Forelimb muscle (tissue), 1 donor: Measurements from ENCODE around the gene N4BP3. TPM values are rescaled to one million over a fixed set of nuclear protein-coding genes. Genes with fewer than 3 reads are reported as not detected.

Experiments used
- DNase-seq: peaks from one replicate; pipeline ENCODE4 v3.0.0-alpha.2; 2013; ENCODE audit warnings: low read depth
- polyA plus RNA-seq: library from polyadenylated mRNA; unstranded; fragments of 120-200 nt; gene quantifications from one replicate; pipeline ENCODE4 v1.2.1, GENCODE V29; 2013; ENCODE audit not compliant: insufficient read length

N4BP3 gene
- polyA plus RNA-seq, 1 donor, result 24.9 TPM

DNA sequence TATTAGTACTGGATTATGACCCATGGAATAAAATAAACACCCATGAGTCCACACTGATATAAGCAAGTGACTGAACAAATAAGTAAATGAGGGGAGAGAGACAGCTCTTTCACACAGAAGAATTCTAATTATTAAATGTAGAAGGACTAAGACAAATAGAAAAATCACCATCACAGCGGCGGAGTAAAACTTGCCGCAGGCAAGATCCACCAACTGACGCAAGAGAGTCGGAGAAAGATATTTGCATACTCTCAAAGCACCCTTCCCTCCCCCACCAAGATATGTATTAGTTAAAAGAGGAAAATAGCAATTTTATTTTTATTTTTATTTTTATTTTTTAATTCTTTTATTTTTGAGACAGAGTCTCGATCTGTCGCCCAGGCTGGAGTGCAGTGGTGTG, 14.6 kb upstream of the N4BP3 start:
- DNase-seq, result no peak

- no peak for DNase-seq
These were observed 9.7 kb upstream of the N4BP3 start for GRCh38 chr5:178103612-178104011.

DNA sequence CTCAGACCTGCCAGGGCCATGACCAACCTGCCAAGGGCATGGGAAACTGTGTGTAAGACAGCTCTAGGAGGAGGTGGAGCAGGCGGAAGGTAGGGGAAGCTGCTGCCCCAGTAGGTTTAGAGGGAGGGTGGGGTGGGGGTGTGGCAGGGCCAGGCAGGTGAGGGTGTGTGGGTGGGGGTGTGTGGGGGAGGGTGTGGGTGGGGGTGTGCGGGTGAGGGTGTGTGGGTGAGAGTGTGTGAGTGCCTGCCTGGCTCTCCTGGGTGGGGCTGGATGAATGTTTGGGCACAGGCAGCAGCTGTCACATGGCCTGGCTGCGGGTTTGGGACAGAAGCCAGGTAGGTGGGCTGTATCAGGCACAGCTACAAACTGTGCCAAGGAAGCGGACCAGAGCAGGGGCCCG, 8.8 kb upstream of the N4BP3 start:
- DNase-seq, result no peak

DNA sequence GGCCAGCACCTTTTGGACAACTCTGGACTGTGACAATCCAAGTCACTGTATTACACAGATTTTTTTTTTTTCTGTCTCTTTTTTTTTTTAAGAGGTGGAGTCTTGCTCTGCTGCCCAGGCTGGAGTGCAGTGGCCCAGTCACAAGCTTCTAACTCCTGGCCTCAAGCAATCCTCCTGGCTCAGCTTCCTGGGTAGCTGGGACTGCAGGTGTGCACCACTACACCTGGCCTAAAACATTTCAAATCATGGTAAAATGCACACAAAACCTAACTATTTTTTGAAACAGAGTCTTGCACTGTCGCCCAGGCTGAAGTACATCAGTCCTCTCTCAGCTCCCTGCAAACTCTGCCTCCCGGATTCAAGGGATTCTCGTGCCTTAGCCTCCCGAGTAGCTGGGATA, 7.2 kb upstream of the N4BP3 start:
- DNase-seq, result no peak

- no peak for DNase-seq
These were observed 6.6 kb upstream of the N4BP3 start for GRCh38 chr5:178106556-178107239.

- DNase-seq, result no peak
These were observed 5.5 kb upstream of the N4BP3 start for GRCh38 chr5:178107756-178108310.

DNA sequence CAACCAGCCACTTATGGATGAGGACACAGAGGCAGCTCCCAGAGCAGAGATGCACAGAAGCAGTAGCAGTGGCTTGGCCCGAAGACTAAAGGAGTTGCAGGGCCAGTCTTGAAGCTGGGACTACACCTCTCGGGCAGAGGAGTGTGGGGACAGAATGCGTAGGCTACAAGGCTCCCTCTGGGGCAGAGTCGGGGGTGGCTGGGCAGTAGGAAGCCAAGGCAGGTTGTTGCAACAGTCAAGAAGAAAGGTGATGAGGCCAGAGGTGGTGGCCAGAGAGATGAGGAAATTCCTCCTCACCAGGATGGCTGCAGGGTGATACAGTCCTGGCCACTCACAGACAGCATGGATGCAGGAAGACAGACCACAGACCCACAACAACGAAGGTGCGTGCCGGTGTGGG, 4.9 kb upstream of the N4BP3 start:
- DNase-seq, result no peak

GRCh38 chr5:178108966-178109365, 4.4 kb upstream of the N4BP3 start:
- DNase-seq, result no peak

DNA sequence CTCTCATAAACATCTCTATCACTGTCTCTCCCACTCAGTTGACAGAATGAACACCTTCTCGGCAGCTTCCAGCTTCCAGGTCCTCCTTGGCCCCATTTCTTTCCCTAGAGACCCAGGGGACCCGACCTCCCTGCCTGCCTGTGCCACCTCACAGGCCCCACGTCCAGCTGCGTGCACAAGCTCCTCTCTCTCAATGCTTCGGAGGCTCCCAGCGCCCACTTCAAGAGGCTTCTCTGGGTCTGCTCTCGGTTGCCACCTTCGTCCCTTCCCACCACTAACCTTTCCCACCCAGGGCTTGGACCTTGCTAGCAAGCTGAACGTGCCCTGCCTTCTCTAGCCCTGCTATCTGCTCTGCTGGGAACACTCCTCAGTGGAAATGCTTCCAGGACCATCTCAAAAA, 2.8 kb upstream of the N4BP3 start:
- no peak for DNase-seq

- DNase-seq, result no peak
These were observed 1.4 kb upstream of the N4BP3 start for GRCh38 chr5:178111925-178112324.

DNA sequence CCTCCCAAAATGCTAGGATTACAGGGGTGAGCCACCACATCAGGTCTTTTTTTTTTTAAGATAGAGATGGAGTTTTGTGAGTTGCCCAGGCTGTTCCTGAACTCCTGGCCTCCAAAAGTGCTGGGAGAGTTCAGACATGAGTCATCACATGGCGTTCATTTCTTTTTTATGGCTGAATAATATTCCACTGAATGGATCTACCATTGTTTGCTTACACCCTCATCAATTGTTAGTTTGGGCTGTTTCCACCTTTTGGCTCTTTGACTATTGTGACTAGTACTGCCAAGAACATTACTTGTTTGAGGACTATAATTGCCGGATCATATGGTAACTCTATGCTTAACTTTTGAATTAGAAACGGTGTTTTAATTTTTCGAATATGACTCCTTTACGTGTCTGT, 787 bp upstream of the N4BP3 start:
- no peak for DNase-seq

DNA sequence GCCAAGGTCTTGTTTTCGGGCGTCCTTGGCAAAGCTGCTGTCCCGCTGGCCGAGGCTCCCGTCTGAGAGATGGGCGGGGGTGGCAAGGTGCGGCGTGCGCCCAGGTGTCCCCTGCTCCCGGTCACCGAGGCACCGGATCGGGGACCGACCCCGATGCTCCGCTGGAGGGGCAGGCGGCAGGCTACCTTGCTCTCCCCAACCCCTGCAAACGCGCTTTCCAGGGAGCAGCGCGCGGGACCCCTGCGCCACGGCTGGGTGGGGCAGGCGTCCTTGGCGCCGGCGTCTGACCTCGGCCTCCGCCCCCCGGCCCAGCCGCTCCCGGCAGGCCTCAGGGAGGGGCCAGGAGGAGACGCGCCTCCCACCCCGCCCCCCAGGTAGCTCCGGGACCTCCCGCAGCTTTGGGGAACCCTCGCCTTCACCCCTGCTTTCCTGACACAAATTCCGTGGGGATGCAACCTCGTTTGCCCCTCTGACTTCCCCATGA, 551 bp downstream of the N4BP3 start:
- DNase-seq, result no peak

DNA sequence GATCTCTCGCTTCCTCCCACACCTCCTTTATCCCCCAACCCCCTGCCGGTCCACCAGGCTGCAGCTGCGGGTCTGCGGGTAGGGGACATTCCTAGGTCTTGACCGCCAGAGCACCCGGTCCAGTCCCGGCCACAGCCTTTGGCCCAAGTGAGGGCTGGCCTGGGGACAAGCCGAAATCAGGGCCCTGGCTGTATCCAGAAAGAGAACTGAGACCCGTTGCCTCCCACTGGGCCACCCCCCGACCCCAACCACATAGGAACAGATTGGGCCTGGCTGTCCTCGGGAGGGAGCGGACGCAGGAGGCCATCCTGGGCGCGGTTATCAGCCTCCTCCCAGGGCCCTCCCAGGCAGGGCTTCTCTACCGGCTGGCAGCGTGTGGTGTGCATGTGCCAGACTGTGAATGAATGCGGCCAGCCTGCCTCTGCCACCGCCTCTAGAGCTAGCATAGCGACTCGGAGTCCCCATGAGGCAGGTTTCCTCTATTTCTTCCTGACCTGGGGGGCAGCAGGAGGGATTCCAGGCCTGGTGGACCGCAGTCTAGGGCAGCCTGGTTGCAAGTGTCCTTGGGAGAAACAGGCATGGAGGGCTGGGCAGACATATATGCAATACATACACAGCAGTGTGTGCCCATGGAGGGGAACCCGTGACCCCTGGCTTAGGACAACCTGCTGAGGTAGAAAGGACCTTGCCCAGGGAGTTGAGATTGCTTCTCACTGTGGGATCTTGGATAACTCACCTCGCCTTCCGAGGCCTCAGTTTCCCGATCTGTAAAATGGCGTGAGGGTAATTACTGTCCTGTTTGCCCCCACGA, 1.2 kb downstream of the N4BP3 start:
- no peak for DNase-seq

DNA sequence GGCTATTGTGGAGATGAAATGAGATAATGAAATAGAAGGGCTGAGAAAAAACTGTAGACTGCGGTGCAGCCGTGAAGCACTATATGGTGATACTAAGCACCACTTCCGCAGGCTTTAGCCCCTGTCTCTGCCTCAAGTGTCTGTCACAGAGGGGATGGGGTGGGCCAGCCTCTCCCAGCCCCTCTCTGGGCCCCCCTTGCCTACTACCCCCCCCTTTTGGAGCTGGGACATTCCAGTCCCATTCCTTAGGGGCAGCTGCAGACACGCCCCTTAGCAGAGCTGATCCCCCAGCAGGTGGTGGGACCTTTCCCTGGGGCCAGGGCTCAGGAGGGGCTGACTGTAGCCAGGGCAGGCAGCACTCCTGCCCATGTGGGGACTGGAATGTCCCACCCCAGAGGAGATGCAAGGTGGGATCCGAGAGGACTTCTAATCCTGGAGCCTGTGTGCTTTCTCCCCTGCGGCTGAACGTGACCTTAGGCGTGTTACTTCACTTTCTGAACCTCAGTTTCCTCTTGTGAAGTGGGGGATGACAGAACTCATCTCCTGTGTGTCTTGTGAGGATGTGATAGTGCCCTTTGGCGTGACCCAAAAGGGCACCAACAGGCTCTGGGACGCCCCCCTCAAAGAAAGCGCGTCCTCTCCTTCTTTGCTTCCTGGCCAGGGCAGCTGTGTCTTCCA, 1.9 kb downstream of the N4BP3 start:
- no peak for DNase-seq

DNA sequence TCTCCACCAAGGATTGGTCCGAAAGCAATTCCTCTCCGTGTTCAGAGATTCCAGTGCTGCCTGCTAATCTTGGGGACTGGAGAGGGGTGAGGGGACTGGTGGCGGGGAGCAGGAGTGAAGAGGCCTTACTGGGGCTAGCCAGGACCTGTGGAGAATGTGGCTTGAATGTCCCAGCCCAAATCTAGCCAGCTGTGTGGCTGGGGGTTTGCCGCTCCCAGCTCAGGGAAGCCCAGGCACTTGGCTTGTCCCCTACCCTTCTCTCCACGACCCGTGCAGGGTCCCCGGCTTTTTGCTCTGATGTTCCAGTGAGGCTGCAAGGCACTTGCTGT, 2.4 kb downstream of the N4BP3 start:
- DNase-seq, result no peak

DNA sequence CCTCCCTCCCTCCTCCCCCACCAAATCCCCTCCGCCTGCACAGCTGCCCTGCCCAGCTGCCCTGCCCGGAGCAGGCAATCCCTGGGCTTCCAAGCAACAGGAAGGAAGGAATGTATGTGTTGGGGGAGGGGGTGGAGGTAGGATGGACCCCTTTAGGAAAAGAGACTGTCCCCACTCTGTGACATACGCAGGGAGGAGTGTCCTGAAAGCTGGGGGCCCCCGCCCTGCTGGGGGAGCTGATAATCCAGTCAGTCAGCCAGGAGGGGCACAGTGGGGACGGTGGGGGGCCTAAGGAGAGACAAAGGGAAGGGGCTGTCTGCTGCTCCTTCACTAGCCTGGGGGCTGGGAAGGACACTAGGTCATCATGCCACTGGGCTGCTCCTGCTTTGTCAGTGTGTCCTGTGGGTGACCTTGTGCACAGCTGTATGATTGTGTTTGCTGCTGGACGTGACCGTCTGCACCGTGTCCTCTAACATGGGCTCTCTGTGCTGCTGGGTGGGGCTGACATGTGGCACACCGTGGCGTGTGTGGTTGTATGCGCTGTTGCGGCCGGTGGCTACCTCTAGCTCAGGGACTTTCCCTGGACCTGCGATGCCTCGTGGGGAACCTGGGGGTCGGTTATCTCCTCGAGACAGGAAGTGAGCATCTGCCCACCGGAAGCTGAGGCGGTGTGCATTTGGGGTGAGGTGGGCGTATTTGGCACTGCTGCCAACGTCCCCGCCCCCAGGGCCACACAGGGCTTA, 3.0 kb downstream of the N4BP3 start:
- no peak for DNase-seq

- no peak for DNase-seq
These were observed 4.8 kb downstream of the N4BP3 start for GRCh38 chr5:178117923-178118701.

DNA sequence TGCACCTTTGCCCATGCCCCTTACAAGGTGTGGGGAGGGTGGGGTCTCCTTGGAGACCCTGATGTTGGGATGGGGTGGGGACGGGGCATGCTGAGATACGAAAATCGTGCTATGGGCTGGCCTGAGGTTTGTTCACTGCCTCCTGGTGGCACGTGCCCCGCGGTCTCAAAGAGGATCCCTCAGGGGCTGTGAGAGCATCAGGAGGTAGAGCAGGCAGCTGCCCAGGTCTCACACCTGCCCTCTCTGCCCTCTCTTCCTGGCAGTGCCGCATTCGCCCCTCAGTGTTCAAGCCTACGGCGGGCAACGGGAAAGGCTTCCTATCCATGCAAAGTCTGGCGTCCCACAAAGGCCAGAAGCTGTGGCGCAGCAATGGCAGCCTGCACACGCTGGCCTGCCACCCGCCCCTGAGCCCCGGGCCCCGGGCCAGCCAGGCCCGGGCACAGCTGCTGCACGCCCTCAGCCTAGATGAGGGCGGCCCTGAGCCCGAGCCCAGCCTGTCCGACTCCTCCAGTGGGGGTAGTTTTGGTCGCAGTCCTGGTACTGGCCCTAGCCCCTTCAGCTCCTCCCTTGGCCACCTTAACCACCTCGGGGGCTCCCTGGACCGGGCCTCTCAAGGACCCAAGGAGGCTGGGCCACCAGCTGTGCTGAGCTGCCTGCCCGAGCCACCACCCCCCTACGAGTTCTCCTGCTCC, 6.7 kb downstream of the N4BP3 start:
- DNase-seq, result no peak

- DNase-seq, result peak; percentile 60
These were observed 7.5 kb downstream of the N4BP3 start for GRCh38 chr5:178120607-178121357.
